CD14-positive monocyte (primary cell): ENCODE data around the gene XPO4. TPM values are rescaled to one million over a fixed set of nuclear protein-coding genes. Genes with fewer than 3 reads are reported as not detected.

Experiments
- DNase-seq, 3 donors: peaks; one replicate each; pipeline ENCODE4 v3.0.0-alpha.2; 2011 to 2022
- H2AFZ ChIP-seq: 2 replicates; pipeline ENCODE4 v1.6.0; 2012; ENCODE audit warnings: mild to moderate bottlenecking, low read depth, low read length, inconsistent platforms; ENCODE audit not compliant: insufficient read depth, poor library complexity, severe bottlenecking
- H3K27ac ChIP-seq, 2 donors: 1 replicate in 1 of 2; 2 replicates in 1 of 2; pipeline ENCODE4 v1.5.1; 2012 to 2013; ENCODE audit warnings: low read length in 2 of 2, control low read depth in 1 of 2, inconsistent platforms in 1 of 2, low read depth in 1 of 2, mild to moderate bottlenecking in 1 of 2
- H3K27me3 ChIP-seq, 2 donors: one replicate each; pipeline versions ENCODE4 v1.6.0 to v1.6.1; 2011 to 2013; ENCODE audit warnings: low read length in 2 of 2; ENCODE audit not compliant: control insufficient read depth in 2 of 2, insufficient read depth in 2 of 2
- H3K36me3 ChIP-seq, 2 donors: replicated peaks in 1 of 2; 1 replicate in 1 of 2; 2 replicates in 1 of 2; pipeline versions ENCODE4 v1.5.1 to v1.6.1; 2012 to 2013; ENCODE audit warnings: low read length in 2 of 2, control low read depth in 1 of 2, inconsistent platforms in 1 of 2, mild to moderate bottlenecking in 1 of 2; ENCODE audit not compliant: insufficient read depth in 2 of 2, control insufficient read depth in 1 of 2
- H3K4me1 ChIP-seq, 2 donors: 1 replicate in 1 of 2; 2 replicates in 1 of 2; pipeline versions ENCODE4 v1.5.1 to v1.6.1; 2012 to 2013; ENCODE audit warnings: low read length in 2 of 2, control low read depth in 1 of 2, inconsistent platforms in 1 of 2, mild to moderate bottlenecking in 1 of 2, moderate library complexity in 1 of 2; ENCODE audit not compliant: insufficient read depth in 2 of 2, control insufficient read depth in 1 of 2
- H3K4me2 ChIP-seq: replicated peaks from 2 replicates; pipeline ENCODE3; 2012; ENCODE audit warnings: low read length, moderate library complexity, mild to moderate bottlenecking; ENCODE audit not compliant: poor library complexity, severe bottlenecking; ENCODE audit errors: extremely low read depth
- H3K4me3 ChIP-seq, 3 experiments: fragments of 200-600 bp in 1 of 3; sonication (generic) in 1 of 3; replicated peaks in 1 of 3; 1 replicate in 2 of 3; 2 replicates in 1 of 3; pipeline ENCODE4 v1.5.1; 2011 to 2013; ENCODE audit warnings: low read length in 3 of 3, mild to moderate bottlenecking in 3 of 3, control low read depth in 2 of 3, low read depth in 2 of 3, inconsistent platforms in 1 of 3, moderate library complexity in 1 of 3
- H3K79me2 ChIP-seq: 2 replicates; pipeline ENCODE4 v1.6.0; 2012; ENCODE audit warnings: mild to moderate bottlenecking, control low read depth, inconsistent platforms, low read length, moderate library complexity; ENCODE audit not compliant: insufficient read depth
- H3K9ac ChIP-seq: 2 replicates; pipeline ENCODE4 v1.6.0; 2017; ENCODE audit warnings: low read length, mild to moderate bottlenecking; ENCODE audit not compliant: insufficient read depth, poor library complexity, severe bottlenecking
- H3K9me3 ChIP-seq, 2 donors: replicated peaks in 1 of 2; 1 replicate in 1 of 2; 2 replicates in 1 of 2; pipeline versions ENCODE4 v1.5.1 to v1.6.1; 2012 to 2013; ENCODE audit warnings: low read length in 2 of 2, control low read depth in 1 of 2; ENCODE audit not compliant: control insufficient read depth in 1 of 2, insufficient read depth in 1 of 2
- H4K20me1 ChIP-seq: 2 replicates; pipeline ENCODE4 v1.6.0; 2012; ENCODE audit warnings: mild to moderate bottlenecking, low read length, control low read depth, moderate library complexity; ENCODE audit not compliant: insufficient read depth
- H3K27ac Mint-ChIP-seq, 7 donors: one replicate each; pipeline ENCODE4 v1.8.0; 2020; ENCODE audit warnings: mild to moderate bottlenecking in 7 of 7, mixed read lengths in 7 of 7, moderate library complexity in 6 of 7, inconsistent platforms in 2 of 7
- H3K27me3 Mint-ChIP-seq, 3 donors: one replicate each; pipeline ENCODE4 v1.8.0; 2021 to 2022; ENCODE audit warnings: low read depth in 3 of 3, mild to moderate bottlenecking in 3 of 3, mixed read lengths in 3 of 3, moderate library complexity in 3 of 3, inconsistent platforms in 1 of 3
- H3K36me3 Mint-ChIP-seq, 2 donors: one replicate each; pipeline ENCODE4 v1.8.0; 2020; ENCODE audit warnings: mixed read lengths in 2 of 2, inconsistent platforms in 1 of 2, mild to moderate bottlenecking in 1 of 2
- H3K4me1 Mint-ChIP-seq: one replicate; pipeline ENCODE4 v1.8.0; 2020; ENCODE audit warnings: mild to moderate bottlenecking, mixed read lengths
- H3K4me3 Mint-ChIP-seq, 2 donors: one replicate each; pipeline ENCODE4 v1.8.0; 2020; ENCODE audit warnings: mild to moderate bottlenecking in 2 of 2, mixed read lengths in 2 of 2, moderate library complexity in 1 of 2
- H3K9me3 Mint-ChIP-seq, 7 donors: one replicate each; pipeline ENCODE4 v1.8.0; 2020 to 2022; ENCODE audit warnings: mixed read lengths in 7 of 7, mild to moderate bottlenecking in 6 of 7, moderate library complexity in 6 of 7, inconsistent platforms in 2 of 7
- WGBS: methylation state at CpG from one replicate; pipeline ENCODE4 v1.1.5; 2013; ENCODE audit warnings: missing lambda C conversion rate; ENCODE audit not compliant: insufficient coverage; 5-methylcytosine and 5-hydroxymethylcytosine counted together
- intact Hi-C, 2 donors: fragments of 100-400 bp; cut with micrococcal nuclease; formaldehyde crosslinking; loops; one replicate each; pipeline versions ENCODE4 v1.15.0 to v1.15.1; 2023
- polyA plus RNA-seq, 3 donors: library from polyadenylated mRNA; depleted of rRNA in 1 of 3; unstranded in 2 of 3; stranded (reverse) in 1 of 3; fragments of 300-500 nt in 2 of 3; fragments of >200 nt in 1 of 3; fragmentation: Illumina TruSeq in 2 of 3; gene quantifications; 1 replicate in 2 of 3; 2 replicates in 1 of 3; pipeline ENCODE4 v1.2.3, GENCODE V29; 2012 to 2021
- TF ChIP-seq, protein P1 (sequence below): fragments of 200-600 bp; IDR thresholded peaks from one replicate; pipeline ENCODE4 v1.8.0; 2022; ENCODE audit warnings: antibody characterized with exemption, mild to moderate bottlenecking

Gene XPO4
- polyA plus RNA-seq, 3 donors = 2.9 to 4.4 (median 4.0) TPM

DNA sequence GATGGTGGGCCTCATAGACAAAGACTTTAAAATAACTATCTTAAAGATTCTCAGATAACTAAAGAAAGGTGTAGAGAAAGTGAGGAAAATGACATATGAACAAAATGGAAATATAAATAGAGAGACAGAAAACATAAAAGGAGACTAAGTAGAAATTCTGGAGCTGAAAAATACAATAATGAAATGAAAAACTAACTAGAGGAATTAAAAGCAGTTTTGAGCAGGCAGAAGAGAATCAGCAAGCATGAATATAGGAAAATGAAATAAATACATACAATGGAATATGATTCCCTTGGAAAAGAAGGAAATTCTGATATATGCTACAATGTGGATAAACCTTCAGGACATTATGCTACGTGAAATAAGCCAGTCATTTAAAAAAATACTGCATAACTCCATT is 132.7 kb downstream of the XPO4 start:
- Histone ChIP-seq H3K4me3 (no peak overlapping the region), H3K36me3 (peaks cover 0 to 14% of the 10 kb centered on the region in 2 donors), H2AFZ (no peak overlapping the region), H3K9ac (no peak overlapping the region), H3K79me2 (peaks cover 12% of the 10 kb centered on the region), H3K27ac (no peak overlapping the region), H3K27me3 (no peaks in the 10 kb centered on the region), H4K20me1 (no peaks in the 10 kb centered on the region), H3K4me2 (no peak overlapping the region), H3K4me1 (peaks cover 15 to 17% of the 10 kb centered on the region in 2 donors), H3K9me3 (peaks cover 8 to 15% of the 10 kb centered on the region in 2 donors)
- Mint-ChIP-seq H3K27me3 (peaks cover 0 to 5% (median 0%) of the 10 kb centered on the region in 3 donors), H3K9me3 (peaks cover 9 to 39% (median 24%) of the 10 kb centered on the region in 7 donors), H3K4me1 (peaks cover 11% of the 10 kb centered on the region), H3K4me3 (no peak overlapping the region), H3K36me3 (peaks cover 17 to 26% of the 10 kb centered on the region in 2 donors), H3K27ac (no peak overlapping the region)
- TF ChIP-seq, protein P1, sequence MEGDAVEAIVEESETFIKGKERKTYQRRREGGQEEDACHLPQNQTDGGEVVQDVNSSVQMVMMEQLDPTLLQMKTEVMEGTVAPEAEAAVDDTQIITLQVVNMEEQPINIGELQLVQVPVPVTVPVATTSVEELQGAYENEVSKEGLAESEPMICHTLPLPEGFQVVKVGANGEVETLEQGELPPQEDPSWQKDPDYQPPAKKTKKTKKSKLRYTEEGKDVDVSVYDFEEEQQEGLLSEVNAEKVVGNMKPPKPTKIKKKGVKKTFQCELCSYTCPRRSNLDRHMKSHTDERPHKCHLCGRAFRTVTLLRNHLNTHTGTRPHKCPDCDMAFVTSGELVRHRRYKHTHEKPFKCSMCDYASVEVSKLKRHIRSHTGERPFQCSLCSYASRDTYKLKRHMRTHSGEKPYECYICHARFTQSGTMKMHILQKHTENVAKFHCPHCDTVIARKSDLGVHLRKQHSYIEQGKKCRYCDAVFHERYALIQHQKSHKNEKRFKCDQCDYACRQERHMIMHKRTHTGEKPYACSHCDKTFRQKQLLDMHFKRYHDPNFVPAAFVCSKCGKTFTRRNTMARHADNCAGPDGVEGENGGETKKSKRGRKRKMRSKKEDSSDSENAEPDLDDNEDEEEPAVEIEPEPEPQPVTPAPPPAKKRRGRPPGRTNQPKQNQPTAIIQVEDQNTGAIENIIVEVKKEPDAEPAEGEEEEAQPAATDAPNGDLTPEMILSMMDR = no peak
- intact Hi-C loops = loop anchor here in 1 of 2 donors (5.0 kb wide), 1 partner anchor 832 kb away; the partner anchor contains the start of gene MICU2
- DNase-seq = no peak
- WGBS = no CpG with 5 or more reads among the region's 1 CpG

DNA sequence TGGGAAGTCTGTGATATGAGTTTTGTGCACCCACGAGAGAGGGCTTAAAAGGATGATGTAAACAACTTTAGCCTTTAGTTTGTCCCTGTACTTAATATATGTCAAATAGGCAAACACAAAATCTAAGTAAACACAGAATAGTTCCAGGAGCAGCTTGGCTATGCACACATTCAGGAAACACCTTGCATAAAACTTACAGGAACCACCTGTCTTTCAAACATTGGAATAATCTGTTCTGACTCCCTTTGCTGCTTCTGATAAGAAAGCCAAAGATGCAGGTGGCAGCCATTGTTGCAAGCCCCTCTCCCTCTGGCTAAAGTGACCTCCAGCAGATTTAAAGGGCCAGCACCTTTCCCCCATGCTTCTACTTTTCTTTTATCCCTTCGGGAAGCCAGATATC is 133.5 kb downstream of the XPO4 start:
- Mint-ChIP-seq H3K9me3 (peaks cover 9 to 39% (median 24%) of the 10 kb centered on the region in 7 donors), H3K27ac (no peak overlapping the region), H3K4me1 (peaks cover 11% of the 10 kb centered on the region), H3K4me3 (no peak overlapping the region), H3K27me3 (peaks cover 0 to 5% (median 0%) of the 10 kb centered on the region in 3 donors), H3K36me3 (peaks cover 17 to 26% of the 10 kb centered on the region in 2 donors)
- H3K4me2 ChIP-seq = no peak overlapping the region
- peaks cover 0 to 14% of the 10 kb centered on the region in 2 donors for H3K36me3 ChIP-seq
- H3K4me3 ChIP-seq = no peak overlapping the region
- TF ChIP-seq, protein P1 = no peak
- peaks cover 8 to 15% of the 10 kb centered on the region in 2 donors for H3K9me3 ChIP-seq
- H3K4me1 ChIP-seq = peaks cover 13 to 14% of the 10 kb centered on the region in 2 donors
- H3K79me2 ChIP-seq = peaks cover 12% of the 10 kb centered on the region
- no peak overlapping the region for H3K9ac ChIP-seq
- intact Hi-C loops = no loop called here
- no peak overlapping the region for H3K27ac ChIP-seq
- whole genome bisulfite sequencing = 60% methylated on average over 1 of the region's 2 CpGs
- H3K27me3 ChIP-seq = no peaks in the 10 kb centered on the region
- H2AFZ ChIP-seq = no peak overlapping the region
- H4K20me1 ChIP-seq = no peaks in the 10 kb centered on the region
- DNase-seq = no peak
